Measurements from ENCODE around the gene NUTM2D.
"Not testable (repeated sequence)": the region's sequence is repeated elsewhere in the genome, so short reads cannot be mapped to it uniquely, and the experiment has no call there.

NUTM2D gene

DNA sequence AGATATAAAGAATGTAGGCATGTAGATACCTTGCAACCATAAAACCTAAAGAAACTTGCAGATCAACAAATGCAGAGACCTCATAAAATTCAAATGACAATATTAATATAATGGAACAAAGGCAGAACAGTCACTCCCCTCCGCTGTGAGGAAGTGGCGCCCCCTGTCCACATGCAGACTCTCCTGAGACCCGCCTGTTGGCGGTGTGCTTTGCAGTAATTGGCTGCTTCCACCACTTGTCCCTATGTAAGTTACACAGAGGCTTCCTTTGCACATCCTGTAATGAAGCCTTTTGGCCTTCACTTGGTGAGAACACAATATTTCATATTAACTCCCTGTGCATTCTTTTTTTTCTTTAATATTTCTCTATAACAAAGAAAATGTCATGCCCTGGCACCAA, 21.6 kb downstream of the NUTM2D start:
- DNase-seq (ENCODE audit: low spot score): not testable (repeated sequence)

- DNase-seq (ENCODE audit: low spot score): not testable (repeated sequence)
Measured at GRCh38 chr10:87383149-87383857, 25.8 kb downstream of the NUTM2D start.

DNA sequence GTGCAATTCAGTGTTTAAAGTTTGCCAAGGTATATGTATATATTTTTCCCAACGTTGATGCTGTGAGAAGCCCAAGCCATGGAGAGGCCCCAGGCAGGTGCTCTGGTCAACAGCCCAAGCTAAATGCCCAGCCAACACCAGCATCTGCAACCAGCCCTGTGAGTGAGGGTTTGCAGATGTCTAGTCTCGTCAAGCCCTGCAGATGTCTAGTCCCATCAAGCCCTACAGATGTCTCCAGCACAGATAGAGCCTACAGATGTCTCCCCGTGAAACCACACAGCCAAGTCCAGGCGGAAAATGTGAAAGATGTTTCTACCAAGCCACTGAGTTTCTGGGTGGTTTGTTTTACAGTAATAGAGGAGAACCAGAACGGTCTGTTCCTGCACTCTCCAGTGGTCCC, 26.7 kb downstream of the NUTM2D start:
- DNase-seq (ENCODE audit: low spot score): not testable (repeated sequence)

GRCh38 chr10:87385762-87386360, 28.3 kb downstream of the NUTM2D start:
- not testable (repeated sequence) for DNase-seq (ENCODE audit: low spot score)

GRCh38 chr10:87391360-87391759, 33.8 kb downstream of the NUTM2D start:
- not testable (repeated sequence) for DNase-seq (ENCODE audit: low spot score)

GRCh38 chr10:87396206-87396605, 38.7 kb downstream of the NUTM2D start:
- DNase-seq (ENCODE audit: low spot score): not testable (repeated sequence)

DNA sequence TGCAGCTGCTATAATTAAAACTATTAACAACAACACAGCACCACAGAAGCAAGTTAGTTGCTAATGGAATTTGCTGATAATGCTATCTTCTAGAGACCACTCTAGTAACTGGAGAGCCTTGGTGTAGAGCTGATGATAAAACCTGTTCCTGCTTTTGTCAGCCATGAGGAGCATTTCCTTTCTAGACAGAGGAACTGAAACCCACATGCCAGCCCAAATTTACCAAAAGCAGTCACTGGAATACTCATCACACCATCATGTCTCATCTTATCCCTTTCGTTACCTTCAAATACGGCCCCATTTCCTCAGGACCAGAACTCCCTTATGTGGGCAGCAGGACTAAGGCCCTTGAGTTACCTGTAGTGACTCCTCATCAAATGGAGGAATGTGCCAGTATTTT, 40.9 kb downstream of the NUTM2D start:
- not testable (repeated sequence) for DNase-seq (ENCODE audit: low spot score)

- not testable (repeated sequence) for DNase-seq (ENCODE audit: low spot score)
Measured at GRCh38 chr10:87407516-87408467, 50.2 kb downstream of the NUTM2D start.

- not testable (repeated sequence) for DNase-seq (ENCODE audit: low spot score)
Measured at GRCh38 chr10:87413921-87414320, 56.4 kb downstream of the NUTM2D start.
